ENCODE data around the gene DEXI.

DNA sequence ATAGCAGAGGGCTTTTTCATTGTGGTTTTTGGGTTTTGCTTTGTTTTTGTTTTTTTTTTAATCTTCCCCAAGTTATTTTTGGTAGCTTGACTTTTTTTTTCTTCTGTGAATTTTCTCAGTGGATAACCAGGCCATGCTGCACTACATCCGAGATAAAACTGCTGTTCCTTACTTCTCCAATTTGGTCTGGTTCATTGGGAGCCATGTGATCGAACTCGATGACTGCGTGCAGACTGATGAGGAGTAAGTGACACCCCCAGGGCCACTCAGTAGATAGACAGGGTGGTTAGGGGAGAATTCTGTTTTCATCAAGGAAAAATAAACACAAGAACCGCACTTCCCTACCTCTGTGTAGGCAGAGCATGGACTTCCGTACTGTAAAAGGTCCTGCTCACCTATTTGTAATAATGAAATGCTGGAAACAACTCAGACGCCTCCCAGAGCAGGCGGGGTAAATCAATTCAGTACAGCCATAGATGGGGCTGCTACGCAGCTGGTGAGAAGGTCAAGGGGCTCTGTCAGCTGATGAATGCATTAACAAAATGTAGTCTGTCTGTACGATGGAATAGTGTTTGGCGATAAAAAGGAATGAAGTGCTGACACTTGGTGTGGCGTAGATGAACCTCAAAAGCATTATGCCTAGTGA lies 30.7 kb upstream of the DEXI start:
- TF ChIP-seq POLR2A (IDR thresholded peaks at IDR 0.05): no peak
- TF ChIP-seq, protein P1, sequence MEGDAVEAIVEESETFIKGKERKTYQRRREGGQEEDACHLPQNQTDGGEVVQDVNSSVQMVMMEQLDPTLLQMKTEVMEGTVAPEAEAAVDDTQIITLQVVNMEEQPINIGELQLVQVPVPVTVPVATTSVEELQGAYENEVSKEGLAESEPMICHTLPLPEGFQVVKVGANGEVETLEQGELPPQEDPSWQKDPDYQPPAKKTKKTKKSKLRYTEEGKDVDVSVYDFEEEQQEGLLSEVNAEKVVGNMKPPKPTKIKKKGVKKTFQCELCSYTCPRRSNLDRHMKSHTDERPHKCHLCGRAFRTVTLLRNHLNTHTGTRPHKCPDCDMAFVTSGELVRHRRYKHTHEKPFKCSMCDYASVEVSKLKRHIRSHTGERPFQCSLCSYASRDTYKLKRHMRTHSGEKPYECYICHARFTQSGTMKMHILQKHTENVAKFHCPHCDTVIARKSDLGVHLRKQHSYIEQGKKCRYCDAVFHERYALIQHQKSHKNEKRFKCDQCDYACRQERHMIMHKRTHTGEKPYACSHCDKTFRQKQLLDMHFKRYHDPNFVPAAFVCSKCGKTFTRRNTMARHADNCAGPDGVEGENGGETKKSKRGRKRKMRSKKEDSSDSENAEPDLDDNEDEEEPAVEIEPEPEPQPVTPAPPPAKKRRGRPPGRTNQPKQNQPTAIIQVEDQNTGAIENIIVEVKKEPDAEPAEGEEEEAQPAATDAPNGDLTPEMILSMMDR (IDR thresholded peaks at IDR 0.05): no peak
